GM12878 (cell line): ENCODE measurements around the gene IL1RL2. TPM values are rescaled to one million over a fixed set of nuclear protein-coding genes. Genes with fewer than 3 reads are reported as not detected.

Experiments
- EGR1 ChIP-seq, 2 experiments: IDR thresholded peaks; 1 replicate in 1 of 2; 2 replicates in 1 of 2; pipeline ENCODE4 v1.6.1; 2011 to 2012; ENCODE audit warnings: low read depth in 2 of 2, low read length in 2 of 2, borderline replicate concordance in 1 of 2, mild to moderate bottlenecking in 1 of 2, moderate library complexity in 1 of 2
- EZH2 ChIP-seq: IDR thresholded peaks from 2 replicates; pipeline ENCODE4 v1.6.1; 2012; ENCODE audit warnings: low read depth, mild to moderate bottlenecking, control low read depth, inconsistent platforms, low read length, borderline replicate concordance; ENCODE audit not compliant: control insufficient read depth
- KDM1A ChIP-seq: fragments of 200-600 bp; sonication (generic); IDR thresholded peaks from 2 replicates; pipeline ENCODE4 v1.6.1; 2016; ENCODE audit warnings: borderline replicate concordance
- NFXL1 ChIP-seq: fragments of 450-650 bp; IDR thresholded peaks from 2 replicates; pipeline ENCODE4 v1.6.1; 2017; ENCODE audit warnings: antibody characterized with exemption, mild to moderate bottlenecking, borderline replicate concordance
- NR2C2 ChIP-seq: IDR thresholded peaks from 2 replicates; pipeline ENCODE4 v1.6.1; 2011; ENCODE audit warnings: borderline replicate concordance, low read depth; ENCODE audit not compliant: control insufficient read depth, insufficient read length
- NR2F1 ChIP-seq: fragments of 450-650 bp; conservative IDR thresholded peaks from 2 replicates; pipeline ENCODE4 v1.6.1; 2017; ENCODE audit warnings: mild to moderate bottlenecking
- PML ChIP-seq: IDR thresholded peaks from 2 replicates; pipeline ENCODE4 v1.6.1; 2012; ENCODE audit warnings: low read length, inconsistent platforms
- SMAD1 ChIP-seq: fragments of 450-650 bp; IDR thresholded peaks from 2 replicates; pipeline ENCODE4 v1.6.1; 2018; ENCODE audit warnings: mild to moderate bottlenecking, low read depth; ENCODE audit not compliant: partially characterized antibody
- TCF12 ChIP-seq: IDR thresholded peaks from 2 replicates; pipeline ENCODE4 v1.6.1; 2011; ENCODE audit warnings: low read depth, mild to moderate bottlenecking, low read length
- polyA plus RNA-seq, 11 experiments: library from polyadenylated mRNA; depleted of rRNA in 4 of 11; unstranded in 6 of 11; stranded (reverse) in 5 of 11; fragments of >200 nt; fragmentation: Nextera tagmentation in 4 of 11; fragmentation: Illumina TruSeq in 1 of 11; extraction: Ambion mirVana in 4 of 11; extraction: Trizol in 1 of 11; gene quantifications; 1 replicate in 1 of 11; 2 replicates in 10 of 11; pipeline versions ENCODE4 v1.2.1 to v1.2.3, GENCODE V29; 2011 to 2016; ENCODE audit warnings: inconsistent platforms in 2 of 11, missing spikeins in 2 of 11, low read depth in 1 of 11
- total RNA-seq, 4 experiments: library from RNA; depleted of rRNA in 3 of 4; stranded (reverse); fragments of >200 nt in 3 of 4; fragmentation: Illumina TruSeq in 1 of 4; extraction: Trizol in 1 of 4; gene quantifications; 2 replicates each; pipeline versions ENCODE4 v1.2.1 to v1.2.3, GENCODE V29; 2013 to 2021
- TF ChIP-seq, protein P1 (sequence below): fragments of 450-650 bp; IDR thresholded peaks from 2 replicates; pipeline ENCODE4 v1.6.1; 2017; ENCODE audit warnings: mild to moderate bottlenecking
- TF ChIP-seq, protein P2 (sequence below): IDR thresholded peaks from 2 replicates; pipeline ENCODE4 v1.6.1; 2012; ENCODE audit warnings: low read depth, low read length, improper control_type of control experiment

Gene IL1RL2
- total and polyA plus RNA-seq, 10 of the 15 experiments (the other 5 are each of a cell fraction or from before 2014, with no cell fraction given), result not detected

DNA sequence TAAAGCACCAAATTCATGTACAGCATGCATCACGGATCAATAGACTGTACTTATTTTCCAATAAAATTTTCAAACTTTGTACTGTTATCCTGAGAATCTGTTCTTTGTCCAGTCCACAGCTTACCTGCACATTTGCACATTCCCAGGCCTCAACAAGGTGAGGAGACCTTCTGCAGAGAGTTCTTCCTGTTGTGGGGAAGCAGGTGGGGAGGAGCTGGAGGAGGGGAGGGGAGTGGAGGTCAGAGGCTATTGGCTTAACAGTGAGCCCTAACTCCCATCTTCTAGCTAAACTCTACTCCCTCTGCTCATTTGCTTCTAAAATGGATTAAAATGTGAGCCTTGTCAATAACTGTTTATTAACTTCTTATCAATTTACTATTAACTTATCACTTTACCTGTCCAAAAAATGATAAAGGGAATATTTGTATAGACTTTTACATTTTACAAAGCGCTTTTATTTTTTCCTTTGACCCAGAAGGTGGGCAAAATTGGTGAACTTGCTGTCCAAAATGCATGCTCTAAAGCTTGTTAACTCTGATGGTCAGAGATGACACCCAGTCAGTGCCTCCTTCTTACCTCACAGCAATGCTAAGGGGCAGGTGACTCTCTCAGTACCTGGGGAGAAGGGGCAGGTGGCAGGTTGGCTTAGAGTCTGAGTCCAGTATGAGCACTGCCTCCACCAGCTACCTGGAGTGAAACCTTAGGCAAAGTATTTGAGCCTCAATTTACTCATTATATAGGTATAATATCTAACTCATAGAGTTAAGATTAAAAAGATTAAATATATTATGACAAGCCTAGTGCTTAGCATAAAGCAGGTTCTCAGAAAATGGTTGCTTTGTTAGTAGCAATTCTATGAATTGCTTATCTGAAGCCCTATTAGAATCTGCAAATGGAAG lies 6.8 kb upstream of the IL1RL2 start (continued):
- TF ChIP-seq PML, result no peak
- no peak for TF ChIP-seq NFXL1
- TF ChIP-seq, protein P1, sequence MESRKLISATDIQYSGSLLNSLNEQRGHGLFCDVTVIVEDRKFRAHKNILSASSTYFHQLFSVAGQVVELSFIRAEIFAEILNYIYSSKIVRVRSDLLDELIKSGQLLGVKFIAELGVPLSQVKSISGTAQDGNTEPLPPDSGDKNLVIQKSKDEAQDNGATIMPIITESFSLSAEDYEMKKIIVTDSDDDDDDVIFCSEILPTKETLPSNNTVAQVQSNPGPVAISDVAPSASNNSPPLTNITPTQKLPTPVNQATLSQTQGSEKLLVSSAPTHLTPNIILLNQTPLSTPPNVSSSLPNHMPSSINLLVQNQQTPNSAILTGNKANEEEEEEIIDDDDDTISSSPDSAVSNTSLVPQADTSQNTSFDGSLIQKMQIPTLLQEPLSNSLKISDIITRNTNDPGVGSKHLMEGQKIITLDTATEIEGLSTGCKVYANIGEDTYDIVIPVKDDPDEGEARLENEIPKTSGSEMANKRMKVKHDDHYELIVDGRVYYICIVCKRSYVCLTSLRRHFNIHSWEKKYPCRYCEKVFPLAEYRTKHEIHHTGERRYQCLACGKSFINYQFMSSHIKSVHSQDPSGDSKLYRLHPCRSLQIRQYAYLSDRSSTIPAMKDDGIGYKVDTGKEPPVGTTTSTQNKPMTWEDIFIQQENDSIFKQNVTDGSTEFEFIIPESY, result no peak
- TF ChIP-seq EZH2, result no peak
- no peak for TF ChIP-seq NR2C2
- no peak for TF ChIP-seq SMAD1
- TF ChIP-seq, protein P2, sequence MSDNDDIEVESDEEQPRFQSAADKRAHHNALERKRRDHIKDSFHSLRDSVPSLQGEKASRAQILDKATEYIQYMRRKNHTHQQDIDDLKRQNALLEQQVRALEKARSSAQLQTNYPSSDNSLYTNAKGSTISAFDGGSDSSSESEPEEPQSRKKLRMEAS, result no peak
- TF ChIP-seq EGR1 (IDR thresholded peaks at IDR 0.05; ENCODE audit: borderline replicate concordance in 1 of 2, low read depth in 2 of 2, low read length in 2 of 2), result no peak
- TF ChIP-seq NR2F1, result no peak
- TF ChIP-seq KDM1A, result no peak
- TF ChIP-seq TCF12, result no peak
